Stimulated activated naive CD8-positive, alpha-beta T cell treated with anti-CD3 and anti-CD28 coated beads, Interleukin-15, amount 100 ng/mL, for 72 hours (primary cell): ENCODE results near the gene CGB1.
"Not testable (repeated sequence)": the region's sequence is repeated elsewhere in the genome, so short reads cannot be mapped to it uniquely, and the experiment has no call there.

Source experiments
- ATAC-seq: fragments of 150-1000 bp; cut with Tn5 transposase; 2 replicates; pipeline ENCODE4 v1.10.0; 2021; ENCODE audit warnings: mild to moderate bottlenecking, moderate library complexity
- DNase-seq, 2 donors: peaks; one replicate each; pipeline ENCODE4 v3.0.0; 2021 to 2022
- H3K27ac Mint-ChIP-seq, 2 donors: one replicate each; pipeline ENCODE4 v1.8.0; 2022; ENCODE audit warnings: mild to moderate bottlenecking in 2 of 2, mixed read lengths in 2 of 2, moderate library complexity in 2 of 2
- H3K27me3 Mint-ChIP-seq: one replicate; pipeline ENCODE4 v1.8.0; 2022; ENCODE audit warnings: mixed read lengths
- H3K4me1 Mint-ChIP-seq: one replicate; pipeline ENCODE4 v1.8.0; 2022; ENCODE audit warnings: mild to moderate bottlenecking, mixed read lengths
- H3K4me3 Mint-ChIP-seq, 2 donors: one replicate each; pipeline ENCODE4 v1.8.0; 2022; ENCODE audit warnings: mild to moderate bottlenecking in 2 of 2, mixed read lengths in 2 of 2, moderate library complexity in 1 of 2
- H3K9me3 Mint-ChIP-seq, 2 donors: one replicate each; pipeline ENCODE4 v1.8.0; 2022; ENCODE audit warnings: mixed read lengths in 2 of 2

The CGB1 gene

DNA sequence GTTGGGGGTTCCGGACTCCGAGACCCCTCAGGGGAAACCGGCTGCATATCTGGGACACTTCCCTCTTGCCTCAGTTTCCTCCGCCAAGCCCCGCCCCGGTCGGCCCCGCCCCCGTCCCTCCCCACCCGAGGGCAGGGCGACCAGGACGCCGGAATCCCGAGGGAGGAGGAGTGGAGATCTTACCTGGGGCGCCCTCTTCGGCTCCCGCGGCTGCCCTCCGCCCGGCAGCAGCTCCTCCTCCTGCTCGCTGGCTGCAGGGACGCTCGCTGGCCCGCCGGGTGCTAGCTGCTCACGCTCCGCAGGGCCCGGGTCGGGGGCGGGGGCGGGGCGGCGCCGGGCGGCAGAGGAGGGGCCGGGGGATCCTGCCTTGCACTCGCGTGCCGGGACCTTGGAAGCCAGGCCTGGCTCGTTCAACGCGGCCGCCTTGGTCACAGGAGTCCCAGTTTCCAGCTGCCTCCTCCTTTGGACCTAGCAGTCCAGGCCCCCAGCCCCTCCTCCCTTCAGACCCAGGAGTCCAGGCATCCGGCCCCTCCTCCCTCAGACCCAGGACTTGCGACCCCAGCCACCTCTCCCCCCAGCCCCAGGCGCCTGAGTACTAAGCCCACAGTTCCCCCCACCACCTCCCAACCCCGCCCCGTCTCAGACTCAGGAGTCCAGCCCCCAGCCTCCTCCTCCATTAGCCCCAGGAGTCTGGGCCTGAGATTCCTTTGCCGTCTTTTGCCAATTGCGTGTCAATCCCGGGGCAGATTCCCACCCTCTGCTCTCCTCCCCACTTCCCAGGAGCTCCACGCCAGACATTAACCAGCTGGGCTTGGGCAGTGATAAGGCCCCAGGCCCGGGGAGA is 28.3 kb upstream of the CGB1 start, which contains the start of gene NTF4:
Gene NTF4, minus strand, starts transcription at position 51 of the 844 bp plus-strand sequence. CDS start 2,821 bp downstream, outside the sequence.
- Mint-ChIP-seq H3K4me1 (no peaks in the 10 kb centered on the region), H3K4me3 (no peak within 1 kb of the TSS), H3K27me3 (peaks cover 87% of the 10 kb centered on the region), H3K27ac (no peak within 1 kb of the TSS), H3K9me3 (peaks cover 5 to 9% of the 10 kb centered on the region in 2 donors)
- ATAC-seq (peak; percentile 32), DNase-seq (no peak)

DNA sequence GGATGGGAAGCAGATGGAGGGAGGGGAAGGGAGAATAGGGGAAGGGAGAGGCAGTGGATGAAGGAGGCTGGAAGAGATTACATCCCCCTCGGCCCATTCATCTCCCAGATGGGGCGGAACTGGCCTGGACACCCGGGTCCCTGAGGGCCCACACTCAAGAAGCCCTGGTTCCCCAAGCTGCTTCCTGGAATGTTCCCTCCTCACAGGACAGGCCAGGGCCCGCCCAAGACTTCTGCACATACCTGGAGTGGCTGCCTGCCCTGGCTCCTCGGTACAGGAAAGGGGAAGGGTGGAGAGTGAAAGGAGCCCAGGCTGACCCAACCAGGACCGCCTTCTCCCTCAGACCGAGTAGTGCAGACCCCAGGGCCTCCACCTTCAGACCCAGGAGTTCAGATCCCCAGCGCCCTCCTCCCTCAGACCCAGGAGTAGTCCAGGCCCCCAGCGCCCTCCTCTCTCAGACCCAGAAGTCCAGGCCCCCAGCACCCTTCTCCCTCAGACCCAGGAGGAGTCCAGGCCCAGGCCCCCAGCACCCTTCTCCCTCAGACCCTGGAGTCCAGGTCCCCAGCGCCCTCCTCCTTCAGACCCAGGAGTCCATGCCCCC is 27.4 kb upstream of the CGB1 start:
- Mint-ChIP-seq H3K4me3 (no peak overlapping the region), H3K4me1 (no peaks in the 10 kb centered on the region), H3K9me3 (peaks cover 0 to under 1% of the 10 kb centered on the region in 2 donors), H3K27me3 (peaks cover 87% of the 10 kb centered on the region), H3K27ac (no peak overlapping the region)
- DNase-seq (no peak), ATAC-seq (peak; percentile 47)

GRCh38 chr19:49061445-49061844 is 24.8 kb upstream of the CGB1 start:
- no peak for ATAC-seq
- H3K4me1 Mint-ChIP-seq: peaks cover 19% of the 10 kb centered on the region
- no peak for DNase-seq
- H3K4me3 Mint-ChIP-seq: no peak overlapping the region
- peaks cover 87% of the 10 kb centered on the region for H3K27me3 Mint-ChIP-seq
- no peaks in the 10 kb centered on the region for H3K9me3 Mint-ChIP-seq
- H3K27ac Mint-ChIP-seq: no peak overlapping the region

GRCh38 chr19:49061000-49061399 is 24.3 kb upstream of the CGB1 start:
- Mint-ChIP-seq H3K9me3 (no peaks in the 10 kb centered on the region), H3K4me1 (peaks cover 23% of the 10 kb centered on the region), H3K4me3 (no peak overlapping the region), H3K27ac (no peak overlapping the region), H3K27me3 (peaks cover 87% of the 10 kb centered on the region)
- no peak for ATAC-seq
- no peak for DNase-seq

- peaks cover 84% of the 10 kb centered on the region for H3K27me3 Mint-ChIP-seq
- H3K4me1 Mint-ChIP-seq: peaks cover 25% of the 10 kb centered on the region
- H3K27ac Mint-ChIP-seq: no peak overlapping the region
- no peak for ATAC-seq
- H3K9me3 Mint-ChIP-seq: no peaks in the 10 kb centered on the region
- no peak for DNase-seq
- no peak overlapping the region for H3K4me3 Mint-ChIP-seq
Measured at GRCh38 chr19:49059053-49059452, 22.4 kb upstream of the CGB1 start.

GRCh38 chr19:49058562-49058961 is 21.9 kb upstream of the CGB1 start:
- Mint-ChIP-seq H3K4me3 (no peak overlapping the region), H3K9me3 (no peaks in the 10 kb centered on the region), H3K27me3 (peaks cover 79% of the 10 kb centered on the region), H3K4me1 (peaks cover 25% of the 10 kb centered on the region), H3K27ac (no peak overlapping the region)
- DNase-seq (peak in 1 of 2 donors; percentile 33), ATAC-seq (no peak)

DNA sequence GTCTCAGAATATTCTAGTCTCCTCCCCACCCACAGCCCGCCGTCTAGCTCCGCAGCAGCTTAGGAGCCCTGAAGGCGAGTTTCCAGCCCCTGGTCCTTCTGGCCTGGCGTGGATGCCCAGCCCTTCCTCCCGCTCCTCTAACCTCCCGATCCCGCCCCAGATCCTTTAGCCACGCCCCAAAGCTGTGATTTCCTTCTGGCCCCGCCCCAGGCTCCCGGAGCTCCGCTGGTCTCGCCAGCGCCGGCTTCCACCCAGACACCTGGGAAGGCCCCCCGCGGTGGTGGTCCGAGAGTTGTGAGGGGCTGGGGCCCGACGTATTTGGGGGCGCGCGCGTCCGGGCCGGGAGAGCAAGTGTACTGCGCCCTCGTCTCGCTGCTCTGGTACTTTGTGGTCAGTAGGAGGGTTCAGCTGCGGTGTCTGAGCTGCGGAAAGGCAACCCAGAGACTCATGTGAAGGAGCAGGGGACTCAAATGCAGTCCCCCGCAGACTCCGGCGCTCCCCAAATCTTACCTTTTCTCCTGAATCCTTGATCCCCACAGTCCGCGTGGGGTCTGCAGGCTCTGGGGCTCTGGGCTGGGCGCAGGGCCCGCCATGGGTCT is 21.0 kb upstream of the CGB1 start, which contains the start of gene CGB7:
Gene CGB7, minus strand, starts transcription at position 114 of the 599 bp plus-strand sequence. CDS start 2,374 bp downstream, outside the sequence.
- H3K27me3 Mint-ChIP-seq: peaks cover 73% of the 10 kb centered on the region
- H3K4me3 Mint-ChIP-seq: peak within 1 kb of the TSS; percentile 78 to 85
- DNase-seq (peak in 1 of 2 donors; percentile 23), ATAC-seq (no peak)
- H3K27ac Mint-ChIP-seq: no peak within 1 kb of the TSS
- peaks cover 25% of the 10 kb centered on the region for H3K4me1 Mint-ChIP-seq
- H3K9me3 Mint-ChIP-seq: no peaks in the 10 kb centered on the region

GRCh38 chr19:49056902-49057596 is 20.4 kb upstream of the CGB1 start:
- peak overlapping the region; percentile 78 to 85 for H3K4me3 Mint-ChIP-seq
- H3K27me3 Mint-ChIP-seq: peaks cover 73% of the 10 kb centered on the region
- H3K4me1 Mint-ChIP-seq: peaks cover 25% of the 10 kb centered on the region
- not testable (repeated sequence) for H3K27ac Mint-ChIP-seq, DNase-seq, ATAC-seq, H3K9me3 Mint-ChIP-seq

GRCh38 chr19:49056101-49056901 is 19.6 kb upstream of the CGB1 start:
- ATAC-seq (peak; percentile 80), DNase-seq (peak; percentile 57 to 66)
- Mint-ChIP-seq H3K4me3 (peak overlapping the region; percentile 78 to 85), H3K9me3 (no peaks in the 10 kb centered on the region), H3K27ac (no peak overlapping the region), H3K27me3 (peaks cover 66% of the 10 kb centered on the region), H3K4me1 (peaks cover 25% of the 10 kb centered on the region)

GRCh38 chr19:49050376-49051033 is 13.8 kb upstream of the CGB1 start:
- H3K27ac Mint-ChIP-seq, DNase-seq, H3K4me3 Mint-ChIP-seq, H3K27me3 Mint-ChIP-seq, H3K9me3 Mint-ChIP-seq, ATAC-seq, H3K4me1 Mint-ChIP-seq: not testable (repeated sequence)

- not testable (repeated sequence) for H3K27me3 Mint-ChIP-seq
Measured at GRCh38 chr19:49049834-49050233, 13.1 kb upstream of the CGB1 start.

GRCh38 chr19:49049011-49049410 is 12.3 kb upstream of the CGB1 start, which contains the start of gene CGB8:
CGB8 (minus strand) TSS chr19:49049111; CDS start chr19:49048739, 372 bp downstream.
- H3K27me3 Mint-ChIP-seq, H3K9me3 Mint-ChIP-seq, H3K27ac Mint-ChIP-seq, ATAC-seq, H3K4me3 Mint-ChIP-seq, H3K4me1 Mint-ChIP-seq, DNase-seq: not testable (repeated sequence)

More at GRCh38 chr19:49049834-49050233, 13.1 kb upstream of the CGB1 start:
- not testable (repeated sequence) for H3K4me1 Mint-ChIP-seq, ATAC-seq, H3K27ac Mint-ChIP-seq, H3K4me3 Mint-ChIP-seq, H3K9me3 Mint-ChIP-seq, DNase-seq

DNA sequence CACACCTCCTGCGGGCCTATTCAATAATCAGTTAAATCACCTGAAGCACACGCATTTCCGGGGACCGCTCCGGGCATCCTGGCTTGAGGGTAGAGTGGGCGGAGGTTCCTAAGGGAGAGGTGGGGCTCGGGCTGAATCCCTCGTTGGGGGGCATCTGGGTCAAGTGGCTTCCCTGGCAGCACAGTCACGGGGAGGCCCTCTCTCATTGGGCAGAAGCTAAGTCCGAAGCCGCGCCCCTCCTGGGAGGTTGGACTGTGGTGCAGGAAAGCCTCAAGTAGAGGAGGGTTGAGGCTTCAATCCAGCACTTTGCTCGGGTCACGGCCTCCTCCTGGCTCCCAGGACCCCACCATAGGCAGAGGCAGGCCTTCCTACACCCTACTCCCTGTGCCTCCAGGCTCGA is 6.9 kb upstream of the CGB1 start, which contains the start of gene CGB5:
Gene CGB5, plus strand, starts transcription at position 301 of the 400 bp plus-strand sequence. CDS start 362 bp downstream, outside the sequence.
- H3K4me1 Mint-ChIP-seq, DNase-seq, H3K27me3 Mint-ChIP-seq, ATAC-seq, H3K9me3 Mint-ChIP-seq, H3K4me3 Mint-ChIP-seq, H3K27ac Mint-ChIP-seq: not testable (repeated sequence)

DNA sequence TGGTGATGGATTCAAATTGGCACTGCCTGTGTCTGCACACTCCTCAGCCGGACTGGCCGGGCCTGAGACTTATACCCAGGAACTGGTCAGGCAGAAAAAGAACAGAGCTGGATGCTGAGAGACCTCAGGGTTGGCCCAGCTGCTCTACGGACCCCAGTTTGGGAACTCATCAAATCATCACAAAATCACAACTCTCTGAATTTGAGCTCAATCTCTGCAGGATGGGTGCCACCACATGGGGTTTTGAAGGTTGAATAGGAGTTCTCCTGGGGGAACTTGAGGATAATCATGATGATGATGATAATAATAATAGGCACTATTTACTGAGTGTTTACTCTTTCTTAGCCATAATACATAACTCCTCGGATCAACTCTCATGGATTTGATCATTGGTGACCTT is 6.0 kb upstream of the CGB1 start:
- not testable (repeated sequence) for H3K27ac Mint-ChIP-seq, H3K4me3 Mint-ChIP-seq, ATAC-seq, H3K9me3 Mint-ChIP-seq, H3K27me3 Mint-ChIP-seq, DNase-seq, H3K4me1 Mint-ChIP-seq
